Keratinocyte (primary cell): ENCODE measurements around the gene MOB3B.

Experiments
- CTCF ChIP-seq, 3 experiments: IDR thresholded peaks in 1 of 3; conservative IDR thresholded peaks in 1 of 3; optimal IDR thresholded peaks in 1 of 3; 2 replicates in 2 of 3; 3 replicates in 1 of 3; pipeline versions ENCODE3 to v1.5.1; 2011; ENCODE audit warnings: low read length in 3 of 3, mild to moderate bottlenecking in 3 of 3, moderate library complexity in 2 of 3, control low read depth in 1 of 3, inconsistent platforms in 1 of 3; ENCODE audit not compliant: insufficient read depth in 2 of 3; ENCODE audit errors: extremely low read depth in 1 of 3
- EZH2 ChIP-seq: IDR thresholded peaks from one replicate; pipeline ENCODE4 v1.6.1; 2012; ENCODE audit warnings: inconsistent platforms, mild to moderate bottlenecking, low read length, moderate library complexity

DNA sequence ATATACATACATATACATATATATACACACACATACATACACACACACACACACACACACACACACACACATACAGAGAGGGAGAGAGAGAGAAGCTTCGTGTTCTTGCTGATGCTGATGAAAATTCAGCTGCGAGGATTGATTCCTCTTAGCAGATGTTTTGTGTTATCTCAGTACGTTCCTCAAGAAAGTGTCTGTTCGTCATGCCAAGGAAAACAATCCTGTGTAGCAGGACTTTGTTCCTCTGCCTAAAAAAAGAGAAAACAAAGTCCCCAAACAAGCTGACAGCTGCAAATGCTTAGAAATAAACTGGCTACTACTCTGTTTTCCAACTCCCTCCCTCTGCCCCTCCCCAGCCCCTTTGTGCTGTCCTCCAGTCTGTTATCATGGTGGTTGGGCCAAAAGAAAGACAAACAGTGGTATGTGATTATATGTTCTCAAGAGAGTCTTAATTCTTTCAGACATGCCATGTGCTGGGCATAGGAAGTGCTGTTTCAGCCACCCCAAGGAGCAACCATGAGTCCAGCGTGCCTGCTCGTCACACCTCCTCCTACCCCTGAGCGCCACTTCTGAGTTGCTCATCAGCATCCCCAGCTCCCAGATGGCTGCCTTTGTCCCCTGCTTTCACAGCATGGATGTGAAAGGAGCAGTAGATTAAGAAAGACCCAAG, 161.2 kb downstream of the MOB3B start:
- TF ChIP-seq EZH2 (no peak), CTCF (optimal IDR thresholded peaks at IDR 0.05 in 1 of 3, IDR thresholded peaks at IDR 0.05 in 1 of 3, conservative IDR thresholded peaks at IDR 0.05 in 1 of 3; ENCODE audit: extremely low read depth in 1 of 3, insufficient read depth in 2 of 3, low read length in 3 of 3) (no peak)
